SK-N-SH treated with all-trans-retinoic acid at 6 μM for 48 hours (cell line): ENCODE measurements around the gene TARS1.

Experiments
- ATAC-seq: fragments of 200-7000 bp; cut with Tn5 transposase; 3 replicates; pipeline ENCODE4 v1.9.1; 2020; ENCODE audit warnings: mild to moderate bottlenecking, moderate library complexity
- ARNTL ChIP-seq: fragments of 450-650 bp; formaldehyde crosslinking; IDR thresholded peaks from 2 replicates; pipeline ENCODE4 v1.5.0; 2020; ENCODE audit warnings: low read depth, mild to moderate bottlenecking, moderate library complexity, borderline replicate concordance
- BACH2 ChIP-seq: fragments of 250-450 bp; sonication (Bioruptor Pico); IDR thresholded peaks from 2 replicates; pipeline ENCODE4 v1.9.0; 2021; ENCODE audit warnings: mild to moderate bottlenecking, borderline replicate concordance
- CREB5 ChIP-seq: fragments of 250-450 bp; sonication (Bioruptor Pico); IDR thresholded peaks from 2 replicates; pipeline ENCODE4 v1.5.1; 2020; ENCODE audit warnings: low read depth, mild to moderate bottlenecking, moderate library complexity
- CSRNP3 ChIP-seq: fragments of 250-450 bp; sonication (Bioruptor Pico); IDR thresholded peaks from 2 replicates; pipeline ENCODE4 v1.5.1; 2021; ENCODE audit warnings: mild to moderate bottlenecking, moderate library complexity
- ESRRG ChIP-seq: fragments of 250-450 bp; sonication (Bioruptor Pico); IDR thresholded peaks from 2 replicates; pipeline ENCODE4 v1.6.1; 2021; ENCODE audit warnings: mild to moderate bottlenecking
- GLIS3 ChIP-seq: fragments of 250-450 bp; sonication (Bioruptor Pico); IDR thresholded peaks from 2 replicates; pipeline ENCODE4 v1.5.0; 2020; ENCODE audit warnings: mild to moderate bottlenecking, moderate library complexity
- ISL1 ChIP-seq: fragments of 250-450 bp; sonication (Bioruptor Pico); IDR thresholded peaks from 2 replicates; pipeline ENCODE4 v2.1.2; 2022; ENCODE audit warnings: mild to moderate bottlenecking, moderate library complexity
- OSR1 ChIP-seq: fragments of 250-450 bp; sonication (Bioruptor Pico); IDR thresholded peaks from 2 replicates; pipeline ENCODE4 v1.8.0; 2022; ENCODE audit warnings: moderate library complexity, mild to moderate bottlenecking, inconsistent platforms
- PATZ1 ChIP-seq: fragments of 250-450 bp; sonication (Bioruptor Pico); IDR thresholded peaks from 2 replicates; pipeline ENCODE4 v1.8.0; 2020; ENCODE audit warnings: mild to moderate bottlenecking, moderate library complexity, borderline replicate concordance
- POU6F1 ChIP-seq: fragments of 250-450 bp; sonication (Bioruptor Pico); IDR thresholded peaks from 2 replicates; pipeline ENCODE4 v1.8.0; 2021; ENCODE audit warnings: low read depth, mild to moderate bottlenecking, moderate library complexity, borderline replicate concordance
- PPARA ChIP-seq: fragments of 250-450 bp; sonication (Bioruptor Pico); IDR thresholded peaks from 2 replicates; pipeline ENCODE4 v1.5.0; 2020; ENCODE audit warnings: mild to moderate bottlenecking, borderline replicate concordance
- RARB ChIP-seq: fragments of 250-450 bp; sonication (Bioruptor Pico); IDR thresholded peaks from 2 replicates; pipeline ENCODE4 v1.8.0; 2021; ENCODE audit warnings: mild to moderate bottlenecking, moderate library complexity
- SNAI2 ChIP-seq: fragments of 250-450 bp; sonication (Bioruptor Pico); IDR thresholded peaks from 2 replicates; pipeline ENCODE4 v1.5.0; 2020; ENCODE audit warnings: mild to moderate bottlenecking, moderate library complexity
- TCF4 ChIP-seq: fragments of 250-450 bp; sonication (Bioruptor Pico); IDR thresholded peaks from 2 replicates; pipeline ENCODE4 v1.8.0; 2021; ENCODE audit warnings: mild to moderate bottlenecking, moderate library complexity, borderline replicate concordance
- TOX ChIP-seq: fragments of 250-450 bp; sonication (Bioruptor Pico); IDR thresholded peaks from 2 replicates; pipeline ENCODE4 v1.8.0; 2021; ENCODE audit warnings: mild to moderate bottlenecking, moderate library complexity, borderline replicate concordance
- TSHZ2 ChIP-seq: fragments of 250-450 bp; sonication (Bioruptor Pico); IDR thresholded peaks from 2 replicates; pipeline ENCODE4 v1.5.0; 2020; ENCODE audit warnings: mild to moderate bottlenecking, moderate library complexity
- ZC3H10 ChIP-seq: fragments of 250-450 bp; sonication (Bioruptor Pico); IDR thresholded peaks from 2 replicates; pipeline ENCODE4 v1.5.1; 2021; ENCODE audit warnings: mild to moderate bottlenecking, moderate library complexity
- ZFP3 ChIP-seq: fragments of 250-450 bp; sonication (Bioruptor Pico); IDR thresholded peaks from 2 replicates; pipeline ENCODE4 v1.5.0; 2020; ENCODE audit warnings: mild to moderate bottlenecking, moderate library complexity
- ZFP30 ChIP-seq: fragments of 450-650 bp; formaldehyde crosslinking; IDR thresholded peaks from 2 replicates; pipeline ENCODE4 v1.5.0; 2022; ENCODE audit warnings: mild to moderate bottlenecking, moderate library complexity
- ZNF565 ChIP-seq: fragments of 450-650 bp; formaldehyde crosslinking; conservative IDR thresholded peaks from 2 replicates; pipeline ENCODE4 v1.5.0; 2020; ENCODE audit warnings: low read depth, mild to moderate bottlenecking, moderate library complexity
- ZNF70 ChIP-seq: fragments of 450-650 bp; formaldehyde crosslinking; IDR thresholded peaks from 2 replicates; pipeline ENCODE4 v1.5.0; 2020; ENCODE audit warnings: mild to moderate bottlenecking, moderate library complexity
- ZNF8 ChIP-seq: fragments of 450-650 bp; formaldehyde crosslinking; IDR thresholded peaks from 2 replicates; pipeline ENCODE4 v1.5.0; 2020; ENCODE audit warnings: mild to moderate bottlenecking, moderate library complexity

The TARS1 gene

GRCh38 chr5:33457126-33457525 is 16.4 kb downstream of the TARS1 start:
- TF ChIP-seq BACH2 (no peak), ZNF70 (CRISPR knock-in tag) (no peak), ARNTL (no peak)
- TF ChIP-seq, all 23 proteins: peak for 0
- no peak for ATAC-seq

- ATAC-seq: no peak
- TF ChIP-seq SNAI2 (CRISPR knock-in tag) (no peak), ZNF8 (no peak), RARB (CRISPR knock-in tag) (no peak), ZNF565 (CRISPR knock-in tag) (no peak), BACH2 (no peak), CREB5 (no peak), ZFP3 (CRISPR knock-in tag) (no peak), ZFP30 (no peak), ZC3H10 (CRISPR knock-in tag) (no peak), ISL1 (CRISPR knock-in tag) (no peak), TSHZ2 (CRISPR knock-in tag) (no peak), ESRRG (CRISPR knock-in tag) (no peak), PATZ1 (CRISPR knock-in tag) (no peak), OSR1 (CRISPR knock-in tag) (no peak), TCF4 (no peak), GLIS3 (CRISPR knock-in tag) (no peak), PPARA (CRISPR knock-in tag) (no peak)
Measured at GRCh38 chr5:33457817-33458216, 17.1 kb downstream of the TARS1 start.

GRCh38 chr5:33460210-33460609 is 19.4 kb downstream of the TARS1 start:
- TF ChIP-seq RARB (CRISPR knock-in tag) (no peak), CREB5 (no peak), ISL1 (CRISPR knock-in tag) (no peak)
- ATAC-seq: no peak

GRCh38 chr5:33462456-33462855 is 21.7 kb downstream of the TARS1 start:
- ATAC-seq: no peak
- TF ChIP-seq ISL1 (CRISPR knock-in tag) (no peak), POU6F1 (CRISPR knock-in tag) (no peak), CREB5 (no peak), ZNF565 (CRISPR knock-in tag) (no peak), CSRNP3 (CRISPR knock-in tag) (no peak), PATZ1 (CRISPR knock-in tag) (no peak), ARNTL (no peak), ZC3H10 (CRISPR knock-in tag) (no peak), TCF4 (no peak), ESRRG (CRISPR knock-in tag) (no peak), ZFP30 (no peak), OSR1 (CRISPR knock-in tag) (no peak), TOX (no peak), SNAI2 (CRISPR knock-in tag) (no peak), ZNF70 (CRISPR knock-in tag) (no peak)
